ENCODE results near the gene ACER3. TPM values are rescaled to one million over a fixed set of nuclear protein-coding genes. Genes with fewer than 3 reads are reported as not detected.

ACER3 gene
- total RNA-seq, 1 donor from 2014 or later = 16.2 TPM

DNA sequence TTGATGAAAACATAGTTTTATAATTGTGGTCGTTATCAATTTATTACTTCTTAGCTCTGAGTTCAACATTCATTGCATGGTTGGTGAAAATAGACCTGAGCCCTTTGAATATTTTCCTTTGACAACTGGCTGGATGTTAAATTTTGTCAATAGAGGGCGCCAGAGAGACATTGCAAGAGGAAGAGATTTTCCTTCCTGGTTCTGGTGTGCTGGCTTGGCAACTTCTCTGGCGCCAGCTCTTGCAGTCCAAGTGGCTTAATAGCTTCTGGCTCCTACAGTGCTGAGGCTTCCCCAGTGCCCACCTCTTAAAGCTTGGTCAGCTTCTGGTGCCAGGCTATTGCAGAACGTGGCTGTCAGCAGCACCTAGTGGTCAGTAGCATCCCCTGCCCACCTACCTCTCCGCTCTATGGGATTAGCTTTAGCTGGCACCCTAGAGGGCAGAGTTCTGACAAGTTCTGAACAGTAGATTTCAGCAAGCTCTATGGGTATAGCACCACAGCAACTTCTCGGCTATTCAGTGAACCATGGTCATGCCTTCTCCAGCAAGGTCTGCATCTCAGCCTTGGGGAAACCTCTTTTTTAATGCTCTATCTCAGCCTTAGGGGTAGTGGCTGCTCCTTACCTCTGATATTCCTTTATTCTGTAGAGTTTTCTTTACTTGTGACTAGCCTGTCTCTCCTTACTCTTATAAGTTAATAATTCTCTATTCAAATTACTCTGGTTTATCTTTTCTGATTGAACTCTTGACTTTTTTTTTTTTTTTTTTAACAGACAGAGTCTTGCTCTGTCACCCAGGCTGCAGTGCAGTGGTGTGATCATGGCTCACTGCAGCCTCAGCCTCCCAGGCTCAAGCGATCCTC lies 59.4 kb downstream of the ACER3 start:
- Histone ChIP-seq H3K9me3 (no peaks in the 10 kb centered on the region), H3K27ac (no peak overlapping the region), H3K4me1 (peaks cover 11% of the 10 kb centered on the region), H3K27me3 (no peaks in the 10 kb centered on the region), H3K4me3 (no peak overlapping the region), H3K36me3 (no peaks in the 10 kb centered on the region)
- DNase-seq (ENCODE audit: extremely low spot score in 2 of 2) = no peak
- TF ChIP-seq POLR2A (IDR thresholded peaks at IDR 0.05) (no peak), POLR2AphosphoS5 (IDR thresholded peaks at IDR 0.05; ENCODE audit: insufficient read depth in 1 of 2, low read depth in 1 of 2) (peak in 1 of 2 donors; percentile 75)
- TF ChIP-seq, protein P1, sequence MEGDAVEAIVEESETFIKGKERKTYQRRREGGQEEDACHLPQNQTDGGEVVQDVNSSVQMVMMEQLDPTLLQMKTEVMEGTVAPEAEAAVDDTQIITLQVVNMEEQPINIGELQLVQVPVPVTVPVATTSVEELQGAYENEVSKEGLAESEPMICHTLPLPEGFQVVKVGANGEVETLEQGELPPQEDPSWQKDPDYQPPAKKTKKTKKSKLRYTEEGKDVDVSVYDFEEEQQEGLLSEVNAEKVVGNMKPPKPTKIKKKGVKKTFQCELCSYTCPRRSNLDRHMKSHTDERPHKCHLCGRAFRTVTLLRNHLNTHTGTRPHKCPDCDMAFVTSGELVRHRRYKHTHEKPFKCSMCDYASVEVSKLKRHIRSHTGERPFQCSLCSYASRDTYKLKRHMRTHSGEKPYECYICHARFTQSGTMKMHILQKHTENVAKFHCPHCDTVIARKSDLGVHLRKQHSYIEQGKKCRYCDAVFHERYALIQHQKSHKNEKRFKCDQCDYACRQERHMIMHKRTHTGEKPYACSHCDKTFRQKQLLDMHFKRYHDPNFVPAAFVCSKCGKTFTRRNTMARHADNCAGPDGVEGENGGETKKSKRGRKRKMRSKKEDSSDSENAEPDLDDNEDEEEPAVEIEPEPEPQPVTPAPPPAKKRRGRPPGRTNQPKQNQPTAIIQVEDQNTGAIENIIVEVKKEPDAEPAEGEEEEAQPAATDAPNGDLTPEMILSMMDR (IDR thresholded peaks at IDR 0.05) = peak; percentile 60 to 90 (median 70)
- intact Hi-C loops (cut with DNase I) = loop anchor here (5.0 to 10.0 kb wide), 2 partner anchors 113 to 195 kb away; no protein-coding TSS in a partner anchor

DNA sequence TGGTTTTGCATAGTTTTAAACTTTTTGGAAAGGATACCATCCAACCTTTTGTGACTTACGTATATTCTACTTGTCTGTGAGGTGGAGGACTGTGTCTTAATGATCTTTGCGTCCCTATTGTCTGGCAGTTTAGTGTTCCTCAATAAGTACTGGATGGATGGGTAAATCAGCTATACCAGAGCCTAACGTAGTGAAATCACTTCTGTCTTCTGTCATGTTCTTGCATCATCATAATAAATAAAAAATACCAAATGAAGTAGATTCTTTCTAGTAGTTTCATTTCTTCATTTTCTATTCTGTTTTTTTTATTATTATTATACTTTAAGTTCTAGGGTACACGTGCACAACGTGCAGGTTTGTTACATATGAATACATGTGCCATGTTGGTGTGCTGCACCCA lies 66.4 kb downstream of the ACER3 start:
- Histone ChIP-seq H3K4me3 (no peak overlapping the region), H3K27me3 (no peaks in the 10 kb centered on the region), H3K36me3 (no peaks in the 10 kb centered on the region), H3K9me3 (no peaks in the 10 kb centered on the region), H3K4me1 (no peaks in the 10 kb centered on the region), H3K27ac (no peak overlapping the region)
- TF ChIP-seq, protein P1 (IDR thresholded peaks at IDR 0.05) = no peak
- TF ChIP-seq POLR2A (IDR thresholded peaks at IDR 0.05) (no peak), POLR2AphosphoS5 (IDR thresholded peaks at IDR 0.05; ENCODE audit: insufficient read depth in 1 of 2, low read depth in 1 of 2) (no peak)
- no peak for DNase-seq (ENCODE audit: extremely low spot score in 2 of 2)
- intact Hi-C loops (cut with DNase I) = loop anchor here (10.0 kb wide), 1 partner anchor 202 kb away; no protein-coding TSS in a partner anchor

DNA sequence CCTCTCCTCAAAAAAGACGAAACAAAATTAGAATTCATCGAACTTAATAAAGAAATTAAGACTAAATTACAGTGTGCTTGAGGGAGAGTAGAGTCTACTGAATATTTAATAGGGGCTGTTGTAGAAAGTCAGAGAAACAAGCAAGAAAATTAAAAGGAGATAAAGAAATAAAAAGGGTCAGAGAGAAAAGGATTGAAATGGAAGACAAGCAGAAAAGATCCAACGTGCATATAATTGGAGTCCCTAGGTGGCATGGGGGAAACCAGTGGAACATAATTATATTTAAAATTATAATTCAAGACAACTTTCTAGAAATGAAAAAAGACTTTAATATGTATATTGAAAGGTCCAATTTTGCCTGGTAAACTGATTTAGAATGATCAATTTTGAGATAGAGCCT lies 74.3 kb downstream of the ACER3 start:
- Histone ChIP-seq H3K4me3 (no peak overlapping the region), H3K9me3 (no peaks in the 10 kb centered on the region), H3K27ac (no peak overlapping the region), H3K27me3 (no peaks in the 10 kb centered on the region), H3K36me3 (peaks cover 0 to 12% of the 10 kb centered on the region in 2 donors), H3K4me1 (no peaks in the 10 kb centered on the region)
- no peak for DNase-seq (ENCODE audit: extremely low spot score in 2 of 2)
- TF ChIP-seq, protein P1 (IDR thresholded peaks at IDR 0.05) = no peak
- TF ChIP-seq POLR2AphosphoS5 (IDR thresholded peaks at IDR 0.05; ENCODE audit: insufficient read depth in 1 of 2, low read depth in 1 of 2) (no peak), POLR2A (IDR thresholded peaks at IDR 0.05) (no peak)
- intact Hi-C loops (cut with DNase I) = no loop called here

DNA sequence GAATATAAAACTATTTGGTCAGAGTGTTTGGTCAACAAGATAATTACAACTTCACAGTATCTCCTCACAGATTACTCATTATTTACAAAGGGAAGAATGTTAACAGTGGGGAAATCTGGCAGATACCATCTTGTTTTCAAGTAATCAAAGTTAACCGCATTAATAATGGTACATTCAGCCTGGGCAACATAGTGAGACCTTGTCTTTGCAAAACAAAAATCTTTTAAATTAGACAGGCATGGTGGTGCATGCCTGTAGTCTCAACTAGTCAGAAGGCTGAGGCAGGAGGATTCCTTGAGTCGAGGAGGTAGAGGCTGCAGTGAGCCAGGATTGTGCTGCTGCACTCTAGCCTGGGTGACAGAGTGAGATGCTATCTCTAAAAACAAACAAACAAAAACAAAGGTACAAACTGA lies 78.5 kb downstream of the ACER3 start:
- DNase-seq (ENCODE audit: extremely low spot score in 2 of 2) = no peak
- TF ChIP-seq POLR2A (IDR thresholded peaks at IDR 0.05) (no peak), POLR2AphosphoS5 (IDR thresholded peaks at IDR 0.05; ENCODE audit: insufficient read depth in 1 of 2, low read depth in 1 of 2) (no peak)
- TF ChIP-seq, protein P1 (IDR thresholded peaks at IDR 0.05) = no peak
- Histone ChIP-seq H3K4me1 (no peaks in the 10 kb centered on the region), H3K27me3 (no peaks in the 10 kb centered on the region), H3K36me3 (peaks cover 0 to 12% of the 10 kb centered on the region in 2 donors), H3K9me3 (peaks cover 3% of the 10 kb centered on the region), H3K27ac (no peak overlapping the region), H3K4me3 (no peak overlapping the region)
- intact Hi-C loops (cut with DNase I) = no loop called here

DNA sequence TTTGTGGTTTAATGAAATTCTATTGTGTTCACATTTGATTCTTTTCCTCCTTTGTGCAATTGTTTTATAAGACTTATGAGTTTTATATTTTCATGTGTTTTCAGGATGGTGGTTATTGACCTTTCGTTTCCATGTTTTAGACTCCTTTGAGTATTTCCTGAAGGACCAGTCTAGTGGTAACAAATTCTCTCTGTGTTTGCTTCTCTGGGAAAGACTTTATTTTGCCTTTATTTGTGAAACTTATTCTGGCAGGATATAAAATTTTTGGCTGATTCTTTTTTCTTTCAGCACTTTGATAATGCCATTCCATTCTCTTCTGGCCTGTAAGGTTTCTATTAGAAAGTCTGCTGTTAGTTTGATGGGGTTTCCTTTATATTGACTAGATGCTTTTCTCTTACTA lies 83.5 kb downstream of the ACER3 start:
- no peak overlapping the region for H3K4me3 ChIP-seq
- intact Hi-C loops (cut with DNase I) = no loop called here
- peaks cover 6% of the 10 kb centered on the region for H3K9me3 ChIP-seq
- DNase-seq (ENCODE audit: extremely low spot score in 2 of 2) = no peak
- H3K4me1 ChIP-seq = no peaks in the 10 kb centered on the region
- TF ChIP-seq POLR2AphosphoS5 (IDR thresholded peaks at IDR 0.05; ENCODE audit: insufficient read depth in 1 of 2, low read depth in 1 of 2) (no peak), POLR2A (IDR thresholded peaks at IDR 0.05) (no peak)
- TF ChIP-seq, protein P1 (IDR thresholded peaks at IDR 0.05) = no peak
- no peaks in the 10 kb centered on the region for H3K36me3 ChIP-seq
- no peaks in the 10 kb centered on the region for H3K27me3 ChIP-seq
- H3K27ac ChIP-seq = no peak overlapping the region
